Left lung (tissue), 10 donors: ENCODE measurements around the gene MAD2L1. TPM values are rescaled to one million over a fixed set of nuclear protein-coding genes. Genes with fewer than 3 reads are reported as not detected.
"Not testable (repeated sequence)": the region's sequence is repeated elsewhere in the genome, so short reads cannot be mapped to it uniquely, and the experiment has no call there.

ENCODE experiments used
- ATAC-seq: fragments of 200-7000 bp; cut with Tn5 transposase; one replicate; pipeline ENCODE4 v1.9.1; 2020; ENCODE audit warnings: moderate library complexity
- DNase-seq, 4 donors: peaks; one replicate each; pipeline ENCODE4 v3.0.0-alpha.2; 2013 to 2020
- H3K27ac ChIP-seq, 2 donors: fragments of 200-600 bp; sonication (generic) in 1 of 2; one replicate each; pipeline versions ENCODE4 v1.5.0 to v1.8.0; 2020 to 2021
- H3K27me3 ChIP-seq, 2 donors: fragments of 200-600 bp; sonication (generic) in 1 of 2; one replicate each; pipeline versions ENCODE4 v1.5.0 to v1.8.0; 2020 to 2021
- H3K36me3 ChIP-seq, 2 donors: fragments of 200-600 bp; sonication (generic) in 1 of 2; one replicate each; pipeline versions ENCODE4 v1.5.0 to v1.8.0; 2020 to 2021
- H3K4me1 ChIP-seq, 2 donors: fragments of 200-600 bp; one replicate each; pipeline ENCODE4 v1.8.0; 2021
- H3K4me3 ChIP-seq, 2 donors: fragments of 200-600 bp; sonication (generic) in 1 of 2; one replicate each; pipeline versions ENCODE4 v1.5.0 to v1.8.0; 2020 to 2021; ENCODE audit warnings: mild to moderate bottlenecking in 1 of 2
- H3K9me3 ChIP-seq, 2 donors: fragments of 200-600 bp; sonication (generic) in 1 of 2; one replicate each; pipeline versions ENCODE4 v1.5.0 to v1.8.0; 2020 to 2021
- CTCF ChIP-seq, 2 donors: fragments of 200-600 bp; sonication (generic) in 1 of 2; IDR thresholded peaks; one replicate each; pipeline versions ENCODE4 v1.5.0 to v1.8.0; 2021; ENCODE audit warnings: antibody characterized with exemption in 2 of 2
- intact Hi-C, 2 donors: fragments of 100-400 bp; cut with DNase I; formaldehyde crosslinking; loops; one replicate each; pipeline versions ENCODE4 v1.11.2 to v1.14.2; 2022
- polyA plus RNA-seq, 6 donors: library from polyadenylated mRNA; unstranded; fragments of 120-200 nt; gene quantifications; one replicate each; pipeline ENCODE4 v1.2.1, GENCODE V29; 2013; ENCODE audit not compliant: insufficient read length in 6 of 6
- total RNA-seq, 2 donors: library from RNA; stranded (reverse); fragmentation: NEBNext Ultra II Directional; extraction: Animal tissue kit (Norgen Biotek cat#: 25700); gene quantifications; one replicate each; pipeline ENCODE4 v1.2.1, GENCODE V29; 2021
- donor health status: DM: no; HTN: yes; CAD: no.
- donor health status: DM: no; HTN: no; CAD: no.

Gene MAD2L1
- total and polyA plus RNA-seq, 8 donors = 6.0 to 69.5 (median 36.2) TPM

GRCh38 chr4:120096508-120097297 is 30.1 kb upstream of the MAD2L1 start:
- Histone ChIP-seq H3K27me3 (no peaks in the 10 kb centered on the region), H3K4me1 (no peaks in the 10 kb centered on the region), H3K36me3 (no peaks in the 10 kb centered on the region), H3K4me3 (no peak overlapping the region), H3K9me3 (no peaks in the 10 kb centered on the region), H3K27ac (no peak overlapping the region)
- ATAC-seq = no peak
- DNase-seq = no peak
- intact Hi-C loops = no loop called here
- TF ChIP-seq CTCF (IDR thresholded peaks at IDR 0.05) = no peak

DNA sequence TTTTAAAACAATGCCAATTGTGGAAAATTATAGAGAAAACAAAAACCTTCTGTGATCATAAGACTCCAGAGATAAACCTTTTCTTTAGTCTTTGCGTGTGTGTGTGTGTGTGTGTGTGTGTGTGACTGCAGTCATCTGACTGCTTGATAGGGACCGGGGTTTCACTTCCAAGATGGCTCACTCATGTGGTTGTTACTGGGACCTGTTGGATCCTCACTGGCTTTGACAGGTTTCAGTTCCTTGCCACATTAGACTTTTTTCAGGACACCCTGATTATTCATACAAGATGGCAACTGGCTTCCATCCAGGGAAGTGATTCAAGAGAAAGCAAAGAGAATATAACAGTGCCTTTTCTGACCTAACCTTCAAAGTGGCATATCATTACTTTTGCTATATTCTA is 21.9 kb upstream of the MAD2L1 start:
- TF ChIP-seq CTCF (IDR thresholded peaks at IDR 0.05) = no peak
- H3K4me3 ChIP-seq = no peak overlapping the region
- DNase-seq (no peak), ATAC-seq (no peak)
- intact Hi-C loops = no loop called here
- no peaks in the 10 kb centered on the region for H3K36me3 ChIP-seq
- H3K27me3 ChIP-seq = no peaks in the 10 kb centered on the region
- H3K9me3 ChIP-seq = peaks cover 0 to 9% of the 10 kb centered on the region in 2 donors
- H3K4me1 ChIP-seq = no peaks in the 10 kb centered on the region
- H3K27ac ChIP-seq = no peak overlapping the region

DNA sequence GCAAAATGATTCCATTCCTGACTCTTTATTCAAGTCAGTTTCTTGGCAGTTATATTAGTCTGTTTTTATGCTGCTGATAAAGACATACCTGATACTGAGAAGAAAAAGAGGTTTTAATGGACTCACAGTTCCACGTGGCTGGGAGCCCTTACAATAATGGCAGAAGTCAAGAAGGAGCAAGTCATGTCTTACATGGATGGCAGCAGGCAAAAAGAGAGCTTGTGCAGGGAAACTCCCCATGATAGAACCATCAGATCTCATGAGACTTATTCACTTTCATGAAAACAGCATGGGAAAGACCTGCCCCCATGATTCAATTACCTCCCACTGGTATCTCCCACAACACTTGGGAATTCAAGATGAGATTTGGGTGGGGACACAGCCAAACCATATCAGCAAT is 21.4 kb upstream of the MAD2L1 start:
- H3K27me3 ChIP-seq, H3K36me3 ChIP-seq, H3K4me3 ChIP-seq, H3K4me1 ChIP-seq, DNase-seq, H3K9me3 ChIP-seq, intact Hi-C loops, H3K27ac ChIP-seq, ATAC-seq: not testable (repeated sequence)

DNA sequence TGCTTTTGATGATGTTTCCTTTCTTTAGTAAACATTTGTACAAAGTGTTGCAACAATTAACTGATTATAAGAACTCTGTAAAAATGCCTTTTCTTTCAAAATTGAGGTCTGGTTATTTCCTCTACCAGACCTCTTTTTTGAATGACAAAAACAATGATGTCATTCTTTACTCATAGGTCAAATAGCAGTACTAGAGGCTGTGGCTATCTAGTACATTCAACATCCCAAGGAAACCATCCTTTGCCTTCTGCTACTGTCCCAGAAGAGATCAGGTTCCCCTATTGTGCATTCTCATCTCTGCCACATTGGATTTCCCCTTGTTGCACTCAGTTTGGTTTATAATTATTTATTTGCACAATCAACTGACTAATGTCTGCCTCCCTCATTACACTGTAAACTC is 19.1 kb upstream of the MAD2L1 start:
- Histone ChIP-seq H3K4me3 (no peak overlapping the region), H3K9me3 (peaks cover 0 to 9% of the 10 kb centered on the region in 2 donors), H3K4me1 (no peaks in the 10 kb centered on the region), H3K27ac (no peak overlapping the region), H3K36me3 (no peaks in the 10 kb centered on the region), H3K27me3 (no peaks in the 10 kb centered on the region)
- no peak for TF ChIP-seq CTCF (IDR thresholded peaks at IDR 0.05)
- intact Hi-C loops = no loop called here
- no peak for DNase-seq
- ATAC-seq = no peak

DNA sequence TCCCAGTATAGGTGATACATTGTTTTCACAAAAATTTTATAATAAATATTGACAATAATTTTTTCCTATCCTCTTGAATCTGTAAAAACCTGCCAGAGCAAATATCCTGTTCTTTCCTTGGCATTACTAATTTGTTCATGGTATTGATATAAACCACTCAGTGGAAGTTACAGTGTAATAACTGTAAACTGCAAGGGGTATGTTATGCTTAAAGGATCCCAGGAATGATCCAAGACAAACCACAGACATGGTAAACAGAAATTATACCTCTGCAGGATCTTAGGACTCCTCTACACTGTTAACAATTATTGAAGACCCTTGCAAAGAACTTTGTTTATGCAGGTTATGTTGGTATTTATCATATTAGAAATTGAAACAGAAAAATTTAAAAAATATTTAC is 17.7 kb upstream of the MAD2L1 start:
- H3K27ac ChIP-seq = no peak overlapping the region
- H3K9me3 ChIP-seq = peaks cover 0 to 9% of the 10 kb centered on the region in 2 donors

More for the DNA sequence above, 17.7 kb upstream of the MAD2L1 start:
- Histone ChIP-seq H3K4me1 (no peaks in the 10 kb centered on the region), H3K36me3 (no peaks in the 10 kb centered on the region), H3K27me3 (no peaks in the 10 kb centered on the region), H3K4me3 (no peak overlapping the region)
- no peak for TF ChIP-seq CTCF (IDR thresholded peaks at IDR 0.05)
- DNase-seq = no peak
- no peak for ATAC-seq
- intact Hi-C loops = no loop called here
